Measurements from ENCODE around the gene ALAS1.

The ALAS1 gene

GRCh38 chr3:52256622-52257021 is 58.7 kb downstream of the ALAS1 start:
- DNase-seq = no peak

DNA sequence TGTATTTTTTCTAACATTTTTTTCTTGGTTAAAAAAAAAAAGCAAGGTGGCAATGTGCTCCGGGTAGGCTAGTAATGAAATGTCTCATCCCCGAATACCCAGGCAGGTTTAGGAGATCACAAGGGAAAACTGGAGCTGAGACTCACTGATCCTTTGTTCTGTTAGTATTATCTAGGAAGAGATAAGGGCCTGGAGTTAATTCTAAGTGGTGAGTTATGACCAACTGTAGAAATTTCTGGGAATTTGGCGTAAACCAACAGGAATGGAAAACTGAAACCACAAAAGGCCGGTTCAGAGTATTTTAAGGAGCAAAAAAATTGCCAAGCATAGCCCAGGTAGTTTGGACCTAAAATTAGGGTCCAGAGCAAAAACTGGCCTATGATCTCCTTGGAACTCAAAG is 60.0 kb downstream of the ALAS1 start:
- DNase-seq = no peak

- no peak for DNase-seq
These were observed 61.1 kb downstream of the ALAS1 start for GRCh38 chr3:52259035-52259434.

GRCh38 chr3:52259448-52259847 is 61.5 kb downstream of the ALAS1 start:
- DNase-seq = no peak

- no peak for DNase-seq
These were observed 64.5 kb downstream of the ALAS1 start for GRCh38 chr3:52262447-52262846.
